Measurements from ENCODE around the gene ATAD2B. TPM values are rescaled to one million over a fixed set of nuclear protein-coding genes. Genes with fewer than 3 reads are reported as not detected.

The ATAD2B gene
- total RNA-seq, 1 donor from 2014 or later = 38.5 TPM

DNA sequence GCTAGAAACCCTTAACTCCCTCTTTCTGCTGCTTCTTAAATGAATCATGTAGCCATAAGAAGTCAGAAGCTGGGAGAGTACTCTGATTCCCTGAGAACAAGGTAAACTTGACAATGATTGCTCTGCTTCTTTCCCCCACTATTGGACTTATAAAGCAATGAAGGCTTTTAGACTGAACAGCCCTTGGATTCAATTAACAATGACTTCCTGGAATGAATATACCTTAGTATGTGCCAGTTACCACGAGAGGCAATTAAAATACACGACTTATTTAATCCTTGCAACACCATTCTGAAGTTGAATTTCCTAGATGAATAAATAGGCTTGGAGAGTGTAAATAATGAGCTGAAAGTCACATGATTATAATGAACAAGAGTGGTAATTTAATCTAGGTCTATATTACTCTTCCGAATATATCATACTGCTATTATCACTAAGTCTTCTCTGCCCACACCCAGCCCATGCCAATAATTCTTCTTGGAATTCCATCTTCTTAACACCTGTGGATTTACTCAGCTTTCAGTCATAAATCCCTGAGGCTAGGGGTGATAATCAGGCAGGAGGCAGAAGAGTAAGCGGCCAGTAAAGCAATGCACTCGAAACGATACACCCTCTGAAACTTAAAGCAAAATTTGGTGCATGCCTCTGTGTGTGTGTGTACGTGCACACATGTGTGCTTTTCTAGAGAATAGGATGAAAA, 170.2 kb downstream of the ATAD2B start:
- Histone ChIP-seq H3K4me1 (peaks cover 9% of the 10 kb centered on the region), H3K27me3 (no peaks in the 10 kb centered on the region), H3K36me3 (peaks cover 0 to 7% of the 10 kb centered on the region in 2 donors), H3K27ac (no peak overlapping the region), H3K4me3 (no peak overlapping the region), H3K9me3 (no peaks in the 10 kb centered on the region)
- no peak for TF ChIP-seq CTCF (IDR thresholded peaks at IDR 0.05)
- TF ChIP-seq POLR2A (IDR thresholded peaks at IDR 0.05) = no peak
- TF ChIP-seq POLR2AphosphoS5 (IDR thresholded peaks at IDR 0.05; ENCODE audit: insufficient read depth in 1 of 2, low read depth in 1 of 2) = no peak
- DNase-seq (ENCODE audit: extremely low spot score in 2 of 2) = no peak
- intact Hi-C loops (cut with DNase I) = no loop called here

- Histone ChIP-seq H3K27me3 (no peaks in the 10 kb centered on the region), H3K4me1 (peaks cover 6% of the 10 kb centered on the region), H3K27ac (no peak overlapping the region), H3K4me3 (no peak overlapping the region), H3K9me3 (no peaks in the 10 kb centered on the region), H3K36me3 (peaks cover 0 to 19% of the 10 kb centered on the region in 2 donors)
- DNase-seq (ENCODE audit: extremely low spot score in 2 of 2) = no peak
- no peak for TF ChIP-seq POLR2AphosphoS5 (IDR thresholded peaks at IDR 0.05; ENCODE audit: insufficient read depth in 1 of 2, low read depth in 1 of 2)
- TF ChIP-seq CTCF (IDR thresholded peaks at IDR 0.05) = no peak
- no peak for TF ChIP-seq POLR2A (IDR thresholded peaks at IDR 0.05)
- intact Hi-C loops (cut with DNase I) = no loop called here
Observed at GRCh38 chr2:23754970-23755369, 172.0 kb downstream of the ATAD2B start.

DNA sequence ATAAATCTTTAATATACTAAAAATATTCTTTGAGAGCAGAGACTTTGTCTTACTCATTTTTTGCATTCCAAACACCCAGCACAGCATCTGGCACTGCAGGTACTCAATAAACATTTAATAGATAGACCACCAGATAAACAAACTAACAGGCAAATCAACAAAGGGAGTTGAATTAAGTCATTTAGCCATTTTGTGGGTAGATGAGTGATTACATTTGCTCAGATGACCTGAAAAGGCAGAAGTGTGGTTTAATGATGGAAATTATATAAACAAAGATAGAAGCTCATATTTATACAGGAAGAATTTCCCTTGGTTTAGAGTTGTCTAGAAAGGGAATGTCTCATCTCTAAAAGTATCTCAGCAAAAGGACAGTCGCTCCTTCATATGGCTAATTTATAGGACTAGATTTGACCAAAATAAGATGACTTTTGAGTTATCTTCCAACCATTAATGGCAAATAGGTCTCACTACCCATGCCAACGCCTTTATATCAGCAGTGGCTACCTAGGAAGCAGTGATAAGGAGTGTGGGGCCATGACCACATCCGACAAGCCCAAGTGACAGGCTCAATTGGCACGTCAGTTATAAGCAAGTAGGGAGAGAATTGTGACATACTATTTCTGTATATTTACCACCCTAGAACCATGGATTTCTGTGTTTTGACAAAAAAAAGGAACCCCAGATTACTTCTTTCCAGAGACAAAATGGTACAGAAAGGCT, 173.5 kb downstream of the ATAD2B start:
- Histone ChIP-seq H3K36me3 (peaks cover 0 to 19% of the 10 kb centered on the region in 2 donors), H3K27me3 (no peaks in the 10 kb centered on the region), H3K4me3 (no peak overlapping the region), H3K9me3 (no peaks in the 10 kb centered on the region), H3K27ac (no peak overlapping the region), H3K4me1 (peaks cover 6% of the 10 kb centered on the region)
- intact Hi-C loops (cut with DNase I) = no loop called here
- no peak for DNase-seq (ENCODE audit: extremely low spot score in 2 of 2)
- TF ChIP-seq POLR2A (IDR thresholded peaks at IDR 0.05) (no peak), POLR2AphosphoS5 (IDR thresholded peaks at IDR 0.05; ENCODE audit: insufficient read depth in 1 of 2, low read depth in 1 of 2) (no peak), CTCF (IDR thresholded peaks at IDR 0.05) (no peak)

DNA sequence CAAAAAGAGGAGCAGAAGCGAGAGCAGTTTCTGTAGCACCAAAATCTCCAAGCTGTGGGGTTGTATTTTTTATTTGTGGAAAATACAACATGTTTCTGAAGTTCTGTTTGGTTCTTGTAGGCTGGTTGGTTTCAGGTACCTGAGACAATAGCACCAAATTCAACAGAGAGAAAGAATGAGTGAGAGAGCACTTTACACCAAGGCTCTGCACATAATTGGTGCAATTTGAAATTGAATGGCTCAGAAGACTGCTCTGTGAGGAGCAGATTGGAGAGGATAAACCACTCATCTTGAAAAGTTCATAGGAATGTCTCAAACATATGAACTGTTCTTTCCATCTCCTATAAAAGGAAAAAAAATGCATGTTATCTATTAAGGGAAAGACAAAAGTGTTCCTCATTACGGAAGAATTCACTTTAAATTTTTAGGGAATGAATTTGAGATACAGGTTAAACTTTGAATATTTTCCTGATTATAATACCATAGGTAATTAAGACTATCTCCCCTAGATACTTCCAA, 175.1 kb downstream of the ATAD2B start:
- Histone ChIP-seq H3K4me3 (no peak overlapping the region), H3K9me3 (no peaks in the 10 kb centered on the region), H3K27ac (no peak overlapping the region), H3K27me3 (no peaks in the 10 kb centered on the region), H3K4me1 (peaks cover 6% of the 10 kb centered on the region), H3K36me3 (peaks cover 0 to 19% of the 10 kb centered on the region in 2 donors)
- intact Hi-C loops (cut with DNase I) = no loop called here
- no peak for TF ChIP-seq POLR2A (IDR thresholded peaks at IDR 0.05)
- no peak for TF ChIP-seq POLR2AphosphoS5 (IDR thresholded peaks at IDR 0.05; ENCODE audit: insufficient read depth in 1 of 2, low read depth in 1 of 2)
- no peak for TF ChIP-seq CTCF (IDR thresholded peaks at IDR 0.05)
- no peak for DNase-seq (ENCODE audit: extremely low spot score in 2 of 2)
